HUES48 (cell line): ENCODE results near the gene CAPN2.

Experiments
- H3K27ac ChIP-seq: one replicate; pipeline ENCODE4 v1.7.0; 2013; ENCODE audit warnings: low read depth, low read length, inconsistent platforms
- H3K27me3 ChIP-seq: 2 replicates; pipeline ENCODE4 v1.6.1; 2013; ENCODE audit warnings: mild to moderate bottlenecking, low read length; ENCODE audit not compliant: control insufficient read depth, insufficient read depth
- H3K36me3 ChIP-seq: 2 replicates; pipeline ENCODE4 v1.6.1; 2013; ENCODE audit warnings: low read length; ENCODE audit not compliant: control insufficient read depth, insufficient read depth
- H3K4me1 ChIP-seq: 2 replicates; pipeline ENCODE4 v1.6.1; 2013; ENCODE audit warnings: mild to moderate bottlenecking, low read length; ENCODE audit not compliant: control insufficient read depth, insufficient read depth
- H3K4me3 ChIP-seq: 2 replicates; pipeline ENCODE4 v1.5.1; 2013; ENCODE audit warnings: mild to moderate bottlenecking, low read depth, low read length
- H3K9ac ChIP-seq: 2 replicates; pipeline ENCODE4 v1.6.1; 2013; ENCODE audit warnings: mild to moderate bottlenecking, low read depth, low read length, moderate library complexity
- H3K9me3 ChIP-seq: 2 replicates; pipeline ENCODE4 v1.6.1; 2013; ENCODE audit warnings: low read length; ENCODE audit not compliant: control insufficient read depth, insufficient read depth

Gene CAPN2

DNA sequence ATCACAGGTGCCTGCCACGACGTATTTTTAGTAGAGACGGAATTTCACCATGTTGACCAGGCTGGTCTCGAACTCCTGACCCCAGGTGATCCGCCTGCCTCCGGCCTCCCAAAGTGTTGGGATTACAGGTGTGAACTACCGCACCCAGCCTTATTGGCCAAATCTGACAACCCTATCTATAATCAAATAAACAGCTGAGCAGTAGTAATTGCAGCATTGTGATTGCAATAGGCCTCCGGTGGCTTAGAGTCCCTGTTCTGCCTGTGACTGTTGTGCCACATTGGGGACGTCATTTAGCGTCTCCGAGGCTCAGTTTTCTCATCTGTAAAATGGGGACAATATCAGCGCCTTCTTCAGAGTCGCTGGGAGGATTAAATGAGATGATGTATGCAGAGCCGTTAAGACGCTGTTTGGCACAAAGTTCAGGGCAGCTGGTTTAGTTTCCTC is 569 bp upstream of the CAPN2 start:
- H3K4me3 ChIP-seq, result peak overlapping the region; percentile 83
- H3K9ac ChIP-seq, result no peak overlapping the region
- H3K4me1 ChIP-seq, result peaks cover 20% of the 10 kb centered on the region
- no peaks in the 10 kb centered on the region for H3K9me3 ChIP-seq
- H3K27ac ChIP-seq, result no peak overlapping the region
- H3K27me3 ChIP-seq, result peaks cover 55% of the 10 kb centered on the region
- H3K36me3 ChIP-seq, result no peaks in the 10 kb centered on the region

DNA sequence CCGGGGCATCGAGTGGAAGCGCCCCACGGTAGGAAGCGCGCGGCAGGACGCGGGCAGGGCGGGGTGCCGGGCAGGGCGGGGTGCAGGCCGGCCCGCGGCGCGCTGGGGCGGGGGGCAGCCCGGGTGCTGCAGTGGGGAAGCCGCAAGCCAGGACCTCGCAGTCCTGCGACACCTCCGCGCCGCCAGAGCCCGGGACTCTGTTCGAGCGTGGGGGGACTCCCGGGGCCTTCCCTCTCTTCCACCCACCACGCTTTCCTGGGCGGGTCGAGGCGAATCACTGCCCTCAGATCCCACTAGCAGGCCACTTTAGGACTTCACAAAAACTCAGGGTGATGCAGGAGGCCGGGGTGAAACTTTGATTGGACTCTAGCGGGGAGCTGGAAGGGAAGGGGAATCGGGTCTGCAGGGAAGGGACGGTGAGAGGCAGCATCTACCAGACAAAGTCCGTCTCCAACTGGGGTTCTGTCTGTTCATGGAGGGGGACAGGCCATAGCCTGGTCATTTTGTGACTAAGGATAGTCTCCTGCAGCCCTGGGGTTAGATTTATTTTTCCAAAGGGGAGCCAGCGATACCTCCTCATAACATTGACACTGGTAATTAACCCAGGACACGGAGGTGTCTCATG is 623 bp downstream of the CAPN2 start:
- peak overlapping the region; percentile 76 for H3K9ac ChIP-seq
- no peaks in the 10 kb centered on the region for H3K36me3 ChIP-seq
- H3K4me1 ChIP-seq, result peaks cover 16% of the 10 kb centered on the region; the same call in 1 of the 2 replicates
- H3K4me3 ChIP-seq, result peak overlapping the region; percentile 83
- no peaks in the 10 kb centered on the region for H3K9me3 ChIP-seq
- H3K27me3 ChIP-seq, result peaks cover 66% of the 10 kb centered on the region
- H3K27ac ChIP-seq, result peak overlapping the region; percentile 66

DNA sequence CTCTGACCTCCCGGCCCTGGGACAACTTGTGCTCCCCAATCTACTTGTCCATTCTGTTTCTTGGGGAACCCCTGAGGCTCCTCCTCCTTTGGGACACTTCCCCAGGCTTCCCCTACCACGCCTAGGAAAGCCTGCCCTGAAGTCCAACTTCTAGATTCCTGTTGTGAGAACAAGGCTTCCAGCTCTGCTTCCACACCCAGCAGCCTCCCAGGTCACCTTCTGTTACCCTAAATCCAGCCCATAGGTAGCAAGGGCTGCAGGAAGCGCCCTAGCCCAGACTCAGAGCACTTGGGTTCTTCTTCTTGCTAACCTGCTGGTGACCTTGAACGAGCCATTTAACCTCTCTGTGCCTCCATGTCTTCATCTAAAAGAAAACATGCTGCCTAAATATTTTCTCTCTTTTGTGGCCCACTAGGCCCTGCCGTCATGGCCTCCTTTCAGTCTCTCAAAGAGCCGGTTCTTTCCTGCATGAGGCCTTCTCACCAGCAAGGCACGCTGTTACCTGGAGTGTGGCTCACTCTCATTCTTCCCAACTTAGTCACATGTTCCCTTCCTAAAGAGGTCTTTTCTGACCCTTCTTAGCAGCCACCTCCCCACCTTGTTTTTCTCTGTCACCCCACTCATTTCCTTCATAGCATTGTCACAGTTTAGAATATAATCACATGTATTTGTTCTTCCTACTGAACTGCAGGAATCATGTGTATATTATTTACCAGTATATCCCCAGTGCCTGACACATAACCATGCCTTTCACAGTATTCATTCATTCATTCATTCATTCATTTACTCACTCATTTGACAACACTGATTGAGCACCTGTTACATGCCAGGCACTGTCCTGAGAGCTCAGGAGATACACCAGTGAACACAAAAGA is 1.4 kb downstream of the CAPN2 start:
- peaks cover 73% of the 10 kb centered on the region for H3K27me3 ChIP-seq
- H3K9ac ChIP-seq, result no peak overlapping the region
- H3K27ac ChIP-seq, result peak overlapping the region; percentile 42
- no peaks in the 10 kb centered on the region for H3K9me3 ChIP-seq
- peak overlapping the region; percentile 83 for H3K4me3 ChIP-seq
- no peaks in the 10 kb centered on the region for H3K36me3 ChIP-seq
- peaks cover 24% of the 10 kb centered on the region for H3K4me1 ChIP-seq

DNA sequence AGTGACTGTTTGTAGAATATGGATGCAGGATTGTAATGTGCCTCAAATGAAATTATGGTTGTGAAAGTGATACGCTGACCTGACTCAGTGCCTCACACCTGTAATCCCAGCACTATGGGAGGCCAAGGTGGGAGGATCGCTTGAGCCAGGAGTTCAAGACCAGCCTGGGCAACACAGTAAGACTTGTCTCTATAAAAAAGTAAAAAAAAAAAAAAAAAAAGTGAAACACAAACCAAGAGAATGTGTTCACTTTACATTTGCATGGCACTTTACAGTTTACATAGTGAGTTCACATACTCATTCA is 2.0 kb downstream of the CAPN2 start:
- Histone ChIP-seq H3K4me1 (peaks cover 25% of the 10 kb centered on the region), H3K27ac (no peak overlapping the region), H3K4me3 (no peak overlapping the region), H3K36me3 (no peaks in the 10 kb centered on the region), H3K9ac (no peak overlapping the region), H3K9me3 (no peaks in the 10 kb centered on the region), H3K27me3 (peaks cover 73% of the 10 kb centered on the region)

DNA sequence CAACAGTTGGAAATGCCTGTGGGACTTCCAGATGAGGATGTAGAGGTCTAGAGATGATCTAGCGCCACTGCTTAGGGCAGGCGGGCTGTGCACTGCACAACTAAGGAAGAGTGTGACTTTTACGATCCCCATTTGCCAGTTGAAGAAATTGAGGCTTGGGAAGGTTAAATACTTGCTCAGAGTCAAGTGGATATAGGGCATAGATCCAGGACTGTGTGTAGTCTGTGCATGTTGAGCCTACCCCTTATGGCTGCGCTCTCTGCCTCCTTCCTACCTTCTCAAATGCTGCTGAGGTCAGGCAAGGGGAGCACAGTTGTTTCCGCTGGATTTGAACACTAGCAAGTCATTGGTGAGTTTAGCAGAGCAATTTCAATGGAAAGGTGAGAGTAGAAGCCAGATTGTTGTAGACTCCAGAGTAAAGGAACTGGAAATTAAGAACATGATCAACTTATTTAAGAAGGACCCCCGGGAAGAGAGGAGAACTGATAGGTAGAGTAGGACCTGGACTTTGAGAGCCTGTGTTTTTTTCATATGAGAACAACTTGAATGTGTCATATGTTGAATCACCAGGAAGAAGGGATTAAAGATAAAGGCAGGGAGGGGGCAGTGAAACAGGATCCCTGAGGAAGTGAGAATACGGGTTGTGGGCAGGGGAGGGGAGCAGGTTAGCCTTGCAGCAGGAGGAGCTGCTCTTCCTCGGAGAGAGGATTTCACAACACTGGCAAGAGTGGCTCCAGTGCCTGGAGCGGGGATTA is 2.7 kb downstream of the CAPN2 start:
- no peak overlapping the region for H3K4me3 ChIP-seq
- H3K27ac ChIP-seq, result peak overlapping the region; percentile 66
- no peak overlapping the region for H3K9ac ChIP-seq
- H3K9me3 ChIP-seq, result no peaks in the 10 kb centered on the region
- H3K4me1 ChIP-seq, result peaks cover 31% of the 10 kb centered on the region
- H3K36me3 ChIP-seq, result no peaks in the 10 kb centered on the region
- H3K27me3 ChIP-seq, result peaks cover 79% of the 10 kb centered on the region

DNA sequence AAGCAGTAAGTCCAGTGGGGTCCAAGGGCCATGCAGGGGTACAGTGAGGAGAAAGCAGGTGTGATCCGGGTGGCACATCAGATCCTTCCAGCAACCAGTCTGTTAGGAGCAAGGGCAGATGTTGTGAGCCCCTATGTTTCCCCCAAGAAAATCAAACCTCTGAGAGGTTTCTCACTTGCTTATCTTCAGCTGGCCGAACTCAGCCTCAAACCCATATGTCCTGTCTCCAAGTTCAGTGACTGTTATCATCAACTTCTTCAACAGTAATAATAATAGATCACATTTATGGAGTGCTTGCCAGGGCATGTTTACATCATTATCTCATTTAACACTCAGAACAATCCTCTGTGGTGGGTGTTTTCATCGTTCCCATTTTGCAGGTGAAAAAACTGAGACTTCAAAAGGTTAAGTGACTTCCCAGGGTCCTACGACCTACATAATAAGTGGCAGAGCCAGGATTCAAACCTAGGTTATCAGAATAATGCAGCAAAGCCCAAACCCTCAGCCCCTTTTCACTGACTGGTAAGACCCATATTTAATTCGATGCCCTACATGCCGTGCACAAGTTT is 3.3 kb downstream of the CAPN2 start:
- Histone ChIP-seq H3K4me1 (peaks cover 31% of the 10 kb centered on the region), H3K4me3 (no peak overlapping the region), H3K27ac (no peak overlapping the region)

DNA sequence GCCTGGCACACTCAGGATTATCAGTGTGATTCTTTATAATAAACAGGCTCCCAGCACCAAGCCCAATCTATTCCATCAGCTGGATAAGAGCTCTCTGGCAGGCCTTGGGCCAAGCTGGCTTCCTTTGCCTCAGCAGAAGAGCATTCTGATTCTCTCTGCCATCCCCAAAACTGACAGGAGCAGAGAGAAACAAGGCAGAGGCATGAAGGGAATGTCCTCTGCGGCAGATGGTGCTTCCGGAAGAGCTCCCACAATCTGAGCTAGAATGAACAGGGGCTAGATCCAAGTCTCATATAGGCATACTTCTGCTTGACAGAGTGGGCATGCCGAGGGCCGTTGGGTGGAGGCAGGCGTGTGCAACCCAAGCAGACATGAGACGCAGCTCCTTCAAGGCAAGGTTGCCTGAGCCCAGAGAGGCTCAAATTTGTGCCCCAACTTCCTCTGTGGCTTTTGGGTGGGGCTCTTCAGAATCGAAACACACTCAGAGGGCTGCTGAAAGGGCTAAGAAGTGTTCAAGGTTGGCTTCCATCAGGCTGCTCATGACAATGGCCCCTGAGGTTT is 4.0 kb downstream of the CAPN2 start:
- H3K4me3 ChIP-seq, result no peak overlapping the region
- H3K27ac ChIP-seq, result no peak overlapping the region
- no peaks in the 10 kb centered on the region for H3K36me3 ChIP-seq
- H3K9me3 ChIP-seq, result no peaks in the 10 kb centered on the region
- H3K4me1 ChIP-seq, result peaks cover 31% of the 10 kb centered on the region
- H3K9ac ChIP-seq, result no peak overlapping the region
- peaks cover 86% of the 10 kb centered on the region for H3K27me3 ChIP-seq

More for the DNA sequence above, 3.3 kb downstream of the CAPN2 start:
- Histone ChIP-seq H3K9me3 (no peaks in the 10 kb centered on the region), H3K9ac (no peak overlapping the region), H3K36me3 (no peaks in the 10 kb centered on the region), H3K27me3 (peaks cover 86% of the 10 kb centered on the region)

DNA sequence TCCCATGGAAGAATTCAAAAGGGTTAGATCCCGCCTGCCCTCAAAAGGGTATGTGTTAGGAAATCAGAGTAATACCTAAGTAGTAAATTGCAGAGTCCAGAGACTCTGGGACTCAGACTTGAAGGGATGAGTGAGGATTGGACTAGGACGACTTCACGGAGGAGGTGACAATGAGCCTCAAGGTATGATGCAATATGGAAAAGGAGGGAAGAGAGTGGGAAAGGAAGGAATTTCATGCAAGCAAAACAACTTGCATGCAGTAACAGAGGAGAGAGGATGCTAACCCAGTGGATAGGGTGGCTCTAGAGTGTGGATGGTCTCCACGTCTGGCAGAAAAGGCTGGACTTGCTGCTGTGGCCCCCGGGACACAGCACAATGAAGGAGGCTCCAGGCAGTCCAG is 4.8 kb downstream of the CAPN2 start:
- H3K4me3 ChIP-seq, result no peak overlapping the region
- H3K9me3 ChIP-seq, result no peaks in the 10 kb centered on the region
- H3K9ac ChIP-seq, result no peak overlapping the region
- H3K27me3 ChIP-seq, result peaks cover 83% of the 10 kb centered on the region
- peaks cover 31% of the 10 kb centered on the region for H3K4me1 ChIP-seq
- no peaks in the 10 kb centered on the region for H3K36me3 ChIP-seq
- H3K27ac ChIP-seq, result no peak overlapping the region

DNA sequence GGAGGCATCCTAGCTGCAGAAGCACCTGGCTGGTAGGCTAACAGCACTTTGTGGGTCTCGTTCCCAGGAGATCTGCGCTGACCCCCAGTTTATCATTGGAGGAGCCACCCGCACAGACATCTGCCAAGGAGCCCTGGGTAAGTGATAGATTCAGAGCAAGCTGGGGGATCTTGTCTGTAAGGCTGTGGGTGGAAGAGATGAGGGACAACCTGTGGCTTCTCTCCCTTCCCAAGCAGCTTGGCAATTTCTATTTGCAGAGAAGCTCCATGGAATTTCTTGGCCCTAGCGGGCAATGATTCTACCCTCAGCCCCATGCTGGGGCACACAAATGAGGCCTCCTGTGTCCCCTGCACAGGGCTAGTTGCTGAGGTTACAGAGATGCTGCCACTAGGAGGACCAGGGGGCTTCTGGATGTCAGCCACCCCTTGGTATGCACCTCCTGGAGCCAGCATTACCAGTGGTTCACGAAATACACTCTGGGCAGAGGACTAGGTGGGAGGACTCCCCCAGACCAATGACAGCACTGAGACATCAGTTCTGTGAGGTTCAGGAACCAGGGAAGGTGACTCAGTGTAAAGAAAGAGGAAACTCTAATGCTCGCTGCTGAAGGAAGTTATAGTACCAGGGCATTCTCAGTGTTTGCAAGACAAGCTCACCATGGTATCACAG is 5.5 kb downstream of the CAPN2 start:
- H3K4me1 ChIP-seq, result peaks cover 31% of the 10 kb centered on the region
- H3K27ac ChIP-seq, result peak overlapping the region; percentile 67
- H3K27me3 ChIP-seq, result peaks cover 78% of the 10 kb centered on the region

DNA sequence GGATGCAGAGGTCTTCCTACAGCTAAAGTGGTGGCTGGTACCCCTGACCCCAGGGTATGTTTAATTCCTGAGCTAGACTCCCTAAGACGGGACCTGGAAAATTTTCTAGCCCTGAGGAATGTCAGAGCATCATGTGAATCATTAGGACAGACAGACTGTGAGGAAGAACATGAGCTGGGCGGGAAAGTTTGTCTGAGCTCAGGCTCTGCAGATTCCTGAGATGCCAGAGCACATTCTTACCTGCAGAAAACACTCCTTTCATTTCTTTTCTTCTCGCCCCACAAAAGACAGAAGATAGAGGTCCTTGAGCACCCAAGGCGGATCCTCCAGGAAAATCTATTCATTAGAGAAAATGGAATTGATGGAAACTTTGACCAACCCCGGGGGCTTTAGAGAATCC is 6.5 kb downstream of the CAPN2 start:
- H3K9me3 ChIP-seq, result no peaks in the 10 kb centered on the region
- peaks cover 68% of the 10 kb centered on the region for H3K27me3 ChIP-seq
- peak overlapping the region; percentile 67 for H3K27ac ChIP-seq
- no peak overlapping the region for H3K9ac ChIP-seq
- no peaks in the 10 kb centered on the region for H3K36me3 ChIP-seq
- H3K4me1 ChIP-seq, result peaks cover 26% of the 10 kb centered on the region
- no peak overlapping the region for H3K4me3 ChIP-seq

More for the DNA sequence above, 5.5 kb downstream of the CAPN2 start:
- H3K9ac ChIP-seq, result no peak overlapping the region
- no peak overlapping the region for H3K4me3 ChIP-seq
- no peaks in the 10 kb centered on the region for H3K36me3 ChIP-seq
- no peaks in the 10 kb centered on the region for H3K9me3 ChIP-seq
